Astrocyte of the cerebellum (primary cell): Measurements from ENCODE around the gene TUBGCP3.
A peak's percentile ranks its signal among the peaks of the same experiment; 100 is the strongest.

Experiments
- DNase-seq: peaks from one replicate; pipeline ENCODE4 v3.0.0-alpha.2; 2011; ENCODE audit warnings: low read depth
- H3K4me3 ChIP-seq: 2 replicates; pipeline ENCODE4 v1.5.1; 2011; ENCODE audit warnings: mild to moderate bottlenecking, low read depth, low read length, moderate library complexity
- in situ Hi-C: cut with HindIII; loops from 2 replicates; pipeline ENCODE4 v1.10.0; 2017; ENCODE audit warnings: low sequenced_read_pairs
- TF ChIP-seq, protein P1 (sequence below): IDR thresholded peaks from 2 replicates; pipeline ENCODE4 v1.5.1; 2012; ENCODE audit warnings: low read length, low read depth, moderate library complexity, mild to moderate bottlenecking; ENCODE audit errors: missing control alignments

Gene TUBGCP3

DNA sequence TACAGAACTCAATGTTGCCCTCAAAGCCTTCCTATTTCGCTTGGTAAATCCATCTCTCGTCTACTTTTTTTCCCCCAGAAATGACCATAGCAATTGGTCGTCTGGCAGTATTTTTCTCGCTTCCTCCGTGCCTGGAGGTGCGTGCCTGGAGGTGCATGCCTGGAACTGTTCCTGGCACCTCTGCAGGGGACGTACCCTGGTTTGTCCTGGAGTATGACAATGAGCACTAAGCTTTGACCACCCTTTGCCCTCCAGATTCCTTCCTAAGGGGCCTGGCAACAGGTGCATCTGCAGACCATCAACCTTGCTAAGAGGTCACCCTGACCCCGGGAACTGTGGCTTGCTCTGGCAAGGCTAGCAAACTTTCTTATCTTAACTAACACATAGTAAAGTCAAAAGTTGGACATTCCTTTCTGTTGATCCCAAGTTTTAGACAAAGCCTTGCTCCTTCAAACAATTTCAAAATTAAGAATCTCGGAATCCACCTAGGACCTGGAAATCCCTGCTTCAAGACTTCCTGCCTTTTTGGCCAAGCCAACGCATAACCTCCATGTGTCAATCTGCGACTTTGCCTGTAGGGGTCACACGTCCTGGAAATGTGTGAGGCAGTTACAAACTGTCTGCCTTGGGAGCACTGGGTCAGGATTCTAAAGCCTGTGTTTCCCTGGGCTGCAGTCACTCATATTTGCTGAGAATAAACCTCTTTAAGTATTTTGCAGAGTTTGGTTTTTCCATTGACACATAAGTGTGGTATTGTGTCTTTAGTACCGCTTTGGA, 28.8 kb upstream of the TUBGCP3 start:
- no peak overlapping the region for H3K4me3 ChIP-seq
- no peak for DNase-seq
- TF ChIP-seq, protein P1, sequence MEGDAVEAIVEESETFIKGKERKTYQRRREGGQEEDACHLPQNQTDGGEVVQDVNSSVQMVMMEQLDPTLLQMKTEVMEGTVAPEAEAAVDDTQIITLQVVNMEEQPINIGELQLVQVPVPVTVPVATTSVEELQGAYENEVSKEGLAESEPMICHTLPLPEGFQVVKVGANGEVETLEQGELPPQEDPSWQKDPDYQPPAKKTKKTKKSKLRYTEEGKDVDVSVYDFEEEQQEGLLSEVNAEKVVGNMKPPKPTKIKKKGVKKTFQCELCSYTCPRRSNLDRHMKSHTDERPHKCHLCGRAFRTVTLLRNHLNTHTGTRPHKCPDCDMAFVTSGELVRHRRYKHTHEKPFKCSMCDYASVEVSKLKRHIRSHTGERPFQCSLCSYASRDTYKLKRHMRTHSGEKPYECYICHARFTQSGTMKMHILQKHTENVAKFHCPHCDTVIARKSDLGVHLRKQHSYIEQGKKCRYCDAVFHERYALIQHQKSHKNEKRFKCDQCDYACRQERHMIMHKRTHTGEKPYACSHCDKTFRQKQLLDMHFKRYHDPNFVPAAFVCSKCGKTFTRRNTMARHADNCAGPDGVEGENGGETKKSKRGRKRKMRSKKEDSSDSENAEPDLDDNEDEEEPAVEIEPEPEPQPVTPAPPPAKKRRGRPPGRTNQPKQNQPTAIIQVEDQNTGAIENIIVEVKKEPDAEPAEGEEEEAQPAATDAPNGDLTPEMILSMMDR = peak; percentile 67
- in situ Hi-C loops = no loop called here

DNA sequence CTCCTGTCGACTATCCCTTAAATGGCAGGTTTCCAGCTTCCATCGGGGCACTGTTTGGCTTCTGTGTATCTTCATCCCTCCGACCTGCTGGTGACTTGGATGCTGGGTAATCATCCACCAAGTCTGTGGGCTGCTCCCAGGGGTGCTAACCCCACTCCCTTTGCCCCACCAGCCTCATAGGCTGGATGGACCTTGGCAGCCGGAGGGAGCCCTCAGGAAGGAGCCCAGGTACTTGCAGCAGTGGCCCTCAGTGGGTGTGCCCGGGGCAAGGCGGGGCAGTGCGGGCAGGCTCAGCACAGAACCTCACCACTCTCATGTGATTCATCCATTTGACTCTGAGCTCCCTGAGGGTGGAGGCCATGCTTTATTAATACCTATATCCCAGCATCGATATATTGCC, 27.4 kb upstream of the TUBGCP3 start:
- TF ChIP-seq, protein P1 = no peak
- no peak for DNase-seq
- no peak overlapping the region for H3K4me3 ChIP-seq
- in situ Hi-C loops = no loop called here

DNA sequence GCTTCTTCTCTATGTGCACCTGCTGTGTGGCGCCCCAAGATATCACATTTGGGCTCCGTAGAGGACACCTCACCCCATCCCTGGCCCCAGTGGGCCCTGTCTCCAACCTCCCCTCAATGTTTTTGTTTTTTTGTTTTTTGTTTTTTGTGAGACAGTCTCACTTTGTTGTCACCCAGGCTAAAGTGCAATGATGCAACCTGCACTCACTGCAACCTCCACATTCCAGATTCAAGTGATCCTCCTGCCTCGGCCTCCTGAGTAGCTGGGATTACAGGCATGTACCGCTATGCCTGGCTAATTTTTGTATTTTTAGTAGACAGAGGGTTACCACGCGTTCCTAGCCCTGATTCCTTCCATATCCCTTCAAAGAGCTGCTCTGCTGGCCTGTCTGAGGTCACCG, 26.9 kb upstream of the TUBGCP3 start:
- no peak for DNase-seq
- no peak overlapping the region for H3K4me3 ChIP-seq

DNA sequence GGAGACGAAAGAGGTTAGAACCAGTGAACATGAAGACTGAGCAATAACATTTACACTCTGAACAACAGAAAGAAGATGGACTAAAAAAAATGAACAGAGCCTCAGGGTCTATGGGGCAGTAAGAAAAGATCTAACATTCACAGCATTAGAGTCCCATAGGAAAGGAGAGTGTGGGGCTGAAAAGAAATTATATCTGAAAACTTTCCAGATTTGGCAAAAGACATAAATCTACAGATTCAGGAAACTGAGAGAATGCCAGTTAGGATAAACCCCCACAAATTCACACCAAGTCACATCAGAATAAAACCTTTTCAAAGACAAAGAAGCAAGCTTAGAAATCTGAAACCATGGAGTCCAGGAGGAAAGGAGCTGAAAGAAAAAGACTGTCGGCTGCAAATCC, 20.3 kb upstream of the TUBGCP3 start:
- in situ Hi-C loops = no loop called here
- DNase-seq = no peak
- TF ChIP-seq, protein P1 = no peak
- no peak overlapping the region for H3K4me3 ChIP-seq

More for the DNA sequence above, 26.9 kb upstream of the TUBGCP3 start:
- TF ChIP-seq, protein P1 = no peak
- in situ Hi-C loops = no loop called here

- peak overlapping the region; percentile 45 for H3K4me3 ChIP-seq
- peak; percentile 68 for DNase-seq
- in situ Hi-C loops = no loop called here
Observed at GRCh38 chr13:112606109-112607001, 18.4 kb upstream of the TUBGCP3 start.

DNA sequence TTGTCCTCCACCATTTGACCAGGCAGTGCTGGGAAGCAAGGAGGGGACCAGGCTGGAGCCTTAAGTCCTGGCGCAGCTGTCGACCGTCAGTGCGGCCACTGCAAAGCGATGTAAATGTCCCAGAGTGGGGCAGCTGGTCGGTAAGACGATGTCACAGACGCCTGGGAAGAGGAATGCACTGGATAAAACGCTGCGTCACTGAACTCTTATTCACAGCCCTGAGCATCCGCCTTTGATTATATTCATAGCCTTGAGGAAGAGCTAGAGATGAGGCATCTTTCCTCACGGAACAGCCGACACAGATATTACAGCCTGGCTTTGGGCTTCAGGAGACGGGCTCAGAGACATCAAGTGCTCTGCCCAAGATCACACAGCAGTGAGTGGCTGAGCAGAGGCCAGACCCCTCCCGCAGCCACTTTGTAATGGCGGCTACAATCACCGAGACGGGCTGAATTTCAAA, 17.6 kb upstream of the TUBGCP3 start:
- TF ChIP-seq, protein P1 = no peak
- no peak for DNase-seq
- in situ Hi-C loops = no loop called here
- H3K4me3 ChIP-seq = peak overlapping the region; percentile 45

More at GRCh38 chr13:112606109-112607001, 18.4 kb upstream of the TUBGCP3 start:
- TF ChIP-seq, protein P1 = peak; percentile 91
